GM10847 (cell line): ENCODE measurements around the gene TBX4.

Experiments
- POLR2A ChIP-seq: IDR thresholded peaks from 2 replicates; pipeline ENCODE4 v1.6.1; 2011; ENCODE audit not compliant: insufficient read length; ENCODE audit errors: extremely low read depth

Gene TBX4

GRCh38 chr17:61420745-61421398 lies 31.4 kb upstream of the TBX4 start:
- no peak for TF ChIP-seq POLR2A

- no peak for TF ChIP-seq POLR2A
Measured at GRCh38 chr17:61421460-61421859, 30.8 kb upstream of the TBX4 start.

- TF ChIP-seq POLR2A: no peak
Measured at GRCh38 chr17:61422116-61422799, 30.0 kb upstream of the TBX4 start.

DNA sequence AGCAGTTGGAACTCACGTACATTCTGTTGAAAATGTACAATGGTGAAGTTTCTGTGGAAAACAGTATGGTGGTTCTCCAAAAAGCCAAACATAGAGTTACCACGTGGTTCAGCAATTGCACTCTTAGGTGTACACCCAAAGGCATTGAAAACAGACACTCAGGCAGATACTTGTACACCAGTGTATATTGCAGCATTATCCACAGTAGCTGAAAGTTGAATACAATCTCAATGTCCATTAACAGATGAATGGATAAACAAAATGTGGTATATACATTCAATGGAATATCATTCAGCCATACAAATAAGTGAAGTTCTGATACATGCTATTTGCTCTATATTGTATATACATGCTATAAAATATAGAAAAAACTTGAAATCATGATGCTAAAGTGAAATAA lies 29.4 kb upstream of the TBX4 start:
- TF ChIP-seq POLR2A: no peak

- TF ChIP-seq POLR2A: no peak
Measured at GRCh38 chr17:61423967-61424649, 28.1 kb upstream of the TBX4 start.

- no peak for TF ChIP-seq POLR2A
Measured at GRCh38 chr17:61425682-61426481, 26.3 kb upstream of the TBX4 start.

DNA sequence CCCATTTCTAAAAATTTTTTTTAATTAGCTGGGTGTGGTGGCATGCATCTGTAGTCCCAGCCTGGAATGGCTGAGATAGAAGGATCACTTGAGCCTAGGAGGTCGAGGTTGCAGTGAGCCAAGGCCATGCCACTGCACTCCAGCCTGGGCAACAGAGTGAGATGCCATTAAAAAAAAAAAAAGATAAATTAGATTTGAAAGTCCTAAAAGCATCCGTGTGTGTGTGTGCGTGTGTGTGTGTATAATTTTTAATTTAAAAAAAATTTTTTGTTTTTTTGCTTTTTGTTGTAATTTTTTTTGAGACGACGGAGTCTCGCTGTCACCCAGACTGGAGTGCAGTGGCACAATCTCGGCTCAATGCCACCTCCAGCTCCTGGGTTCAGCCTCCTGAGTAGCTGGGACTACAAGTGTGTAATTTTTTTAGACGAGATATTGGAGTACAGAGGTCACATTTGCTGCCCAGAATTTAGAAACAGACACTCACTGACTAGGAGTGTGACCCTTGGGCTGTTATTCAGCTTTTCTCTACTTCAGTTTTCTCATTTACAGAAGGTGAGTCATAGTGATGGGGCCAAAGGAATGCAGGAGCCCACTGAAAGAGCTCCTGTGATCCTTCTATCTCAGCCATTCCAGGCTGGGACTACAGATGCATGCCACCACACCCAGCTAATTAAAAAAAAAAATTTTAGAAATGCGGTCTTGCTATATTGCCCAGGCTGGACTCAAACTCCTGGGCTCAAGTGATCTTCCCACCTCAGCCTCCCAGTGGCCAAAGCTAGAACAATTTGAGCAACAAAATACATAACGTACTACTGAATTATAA lies 25.5 kb upstream of the TBX4 start:
- no peak for TF ChIP-seq POLR2A

- TF ChIP-seq POLR2A: no peak
Measured at GRCh38 chr17:61427567-61427966, 24.7 kb upstream of the TBX4 start.

DNA sequence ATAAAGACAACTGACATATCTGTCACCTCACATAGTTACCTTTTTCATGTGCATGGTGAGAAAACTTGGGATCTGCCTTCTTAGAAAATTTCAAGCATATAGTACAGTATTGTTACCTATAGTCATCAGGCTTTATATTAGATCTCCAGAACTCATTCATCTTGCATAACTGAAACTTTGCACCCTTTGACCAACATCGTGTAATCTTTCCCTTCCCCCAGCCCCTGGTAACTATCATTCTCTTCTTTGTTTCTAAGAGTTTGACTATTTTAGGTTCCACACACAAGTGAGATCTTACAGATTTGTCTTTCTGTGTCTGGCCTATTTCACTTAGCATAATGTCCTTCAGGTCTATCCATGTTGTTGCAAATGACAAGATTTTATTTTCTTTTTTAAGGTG lies 22.9 kb upstream of the TBX4 start:
- TF ChIP-seq POLR2A: no peak

- TF ChIP-seq POLR2A: no peak
Measured at GRCh38 chr17:61431594-61432311, 20.5 kb upstream of the TBX4 start.

GRCh38 chr17:61436273-61436672 lies 15.9 kb upstream of the TBX4 start:
- no peak for TF ChIP-seq POLR2A

DNA sequence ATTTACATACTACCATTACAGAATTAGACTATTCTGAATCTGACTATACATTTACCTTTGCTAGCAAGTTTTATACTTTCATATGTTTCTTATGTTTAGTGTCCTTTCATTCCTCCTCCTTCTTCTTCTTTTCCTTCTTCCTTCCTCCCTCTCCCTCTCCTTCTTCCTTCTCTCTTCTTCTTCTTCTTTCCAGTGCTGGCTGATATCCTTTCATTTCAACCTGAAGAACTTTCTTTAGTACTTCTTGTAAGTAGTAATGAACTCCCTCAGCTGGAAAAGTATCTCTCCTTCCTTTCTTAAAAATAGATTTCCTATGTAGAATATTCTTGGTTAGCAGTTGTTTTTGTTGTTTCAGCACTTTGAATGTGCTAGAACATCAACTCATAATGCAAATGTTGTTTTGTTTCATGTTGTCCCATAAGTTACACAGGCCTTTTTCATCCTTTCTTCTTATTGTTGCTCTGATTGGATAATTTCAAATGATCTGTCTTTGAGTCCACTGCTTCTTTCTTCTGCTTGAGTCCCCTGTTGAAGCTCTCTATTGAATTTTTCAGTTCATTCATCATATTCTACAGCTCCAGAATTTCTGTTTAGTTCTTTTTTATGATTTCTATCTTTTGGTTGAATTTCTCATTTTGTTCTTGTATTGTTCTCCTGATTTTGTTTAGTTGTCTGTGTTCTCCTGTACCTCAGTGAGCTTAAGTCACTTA lies 15.1 kb upstream of the TBX4 start:
- no peak for TF ChIP-seq POLR2A

GRCh38 chr17:61440697-61441096 lies 11.5 kb upstream of the TBX4 start:
- TF ChIP-seq POLR2A: no peak
